Measurements from ENCODE around the gene TRIM7. TPM values are rescaled to one million over a fixed set of nuclear protein-coding genes. Genes with fewer than 3 reads are reported as not detected.

Gene TRIM7
- total RNA-seq, 1 experiment from 2014 or later = 30.2 TPM

DNA sequence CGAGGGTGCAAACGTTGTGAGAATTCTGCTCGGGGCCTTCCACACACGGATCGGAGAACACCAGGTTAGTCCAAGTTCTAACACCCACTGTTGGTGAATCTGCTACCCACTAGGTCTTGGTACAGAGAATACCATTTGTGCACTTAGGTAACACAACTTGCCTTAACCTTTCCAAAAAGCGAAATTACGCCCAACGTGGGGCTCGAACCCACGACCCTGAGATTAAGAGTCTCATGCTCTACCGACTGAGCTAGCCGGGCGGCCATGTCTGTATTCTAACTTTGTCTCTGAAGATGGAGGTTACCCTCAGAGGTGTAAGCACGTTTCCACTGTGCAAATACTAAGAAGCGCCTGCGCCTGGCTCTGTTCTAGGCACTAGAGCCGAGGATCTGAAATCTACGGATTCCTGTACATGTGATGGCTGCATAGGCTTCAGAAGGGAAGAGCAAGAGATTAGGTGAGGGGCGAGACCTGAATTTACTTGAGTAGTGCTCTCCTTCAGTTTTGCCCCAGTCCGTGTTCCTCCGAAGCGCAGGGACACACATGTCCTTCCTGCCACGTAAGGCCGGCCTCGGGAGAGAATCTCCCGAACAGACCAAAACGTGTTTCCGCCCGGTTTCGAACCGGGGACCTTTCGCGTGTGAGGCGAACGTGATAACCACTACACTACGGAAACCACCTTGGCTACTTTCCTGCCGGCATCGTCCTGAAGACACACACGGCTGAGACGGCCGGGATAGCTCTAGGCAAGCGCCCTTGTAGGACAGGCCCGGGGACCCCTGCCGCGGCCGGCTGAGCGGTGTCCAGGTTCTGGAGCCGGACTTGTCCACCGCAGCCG is 17.0 kb upstream of the TRIM7 start:
- H3K9me3 ChIP-seq (ENCODE audit: control insufficient read depth in 1 of 2, insufficient read depth in 1 of 2, low read depth in 1 of 2, low read length in 2 of 2) = no peaks in the 10 kb centered on the region
- H3K4me2 ChIP-seq (ENCODE audit: low read length) = peak overlapping the region; percentile 100
- H2AFZ ChIP-seq (ENCODE audit: low read depth, low read length, poor library complexity, severe bottlenecking) = peak overlapping the region; percentile 79
- peaks cover 3 to 4% of the 10 kb centered on the region in 2 experiments; a peak in 2 of 4 replicates for H3K36me3 ChIP-seq (ENCODE audit: control insufficient read depth in 1 of 2, insufficient read depth in 2 of 2, low read length in 2 of 2)
- BruUV-seq (replicated peaks) = no TSS peak
- POLR2A ChIA-PET = interaction anchor here (0.6 to 2.8 kb wide), 8 partner anchors 15 to 48 kb away, joined by 3 to 22 read pairs (median 4); partner anchors contain the start of gene TRIM7
- H3K4me1 ChIP-seq (ENCODE audit: control insufficient read depth in 1 of 2, insufficient read depth in 2 of 2, low read length in 2 of 2) = peaks cover 22 to 49% of the 10 kb centered on the region in 2 experiments
- TF ChIP-seq YY1 (IDR thresholded peaks at IDR 0.05; ENCODE audit: extremely low read depth, insufficient replicate concordance, low read depth, low read length) = peak; percentile 87
- peak; percentile 35; the same call in 1 of the 2 replicates for TF ChIP-seq ZFX (IDR thresholded peaks at IDR 0.05)
- TF ChIP-seq, protein P1, sequence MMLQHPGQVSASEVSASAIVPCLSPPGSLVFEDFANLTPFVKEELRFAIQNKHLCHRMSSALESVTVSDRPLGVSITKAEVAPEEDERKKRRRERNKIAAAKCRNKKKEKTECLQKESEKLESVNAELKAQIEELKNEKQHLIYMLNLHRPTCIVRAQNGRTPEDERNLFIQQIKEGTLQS (IDR thresholded peaks at IDR 0.05) = no peak
- TF ChIP-seq, protein P2, sequence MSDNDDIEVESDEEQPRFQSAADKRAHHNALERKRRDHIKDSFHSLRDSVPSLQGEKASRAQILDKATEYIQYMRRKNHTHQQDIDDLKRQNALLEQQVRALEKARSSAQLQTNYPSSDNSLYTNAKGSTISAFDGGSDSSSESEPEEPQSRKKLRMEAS (IDR thresholded peaks at IDR 0.05) = no peak
- peak; percentile 52 for TF ChIP-seq POLR2AphosphoS5 (IDR thresholded peaks at IDR 0.05; ENCODE audit: low read depth, low read length)
- H3K79me2 ChIP-seq (ENCODE audit: insufficient read depth, low read length) = peaks cover 32% of the 10 kb centered on the region
- CTCF ChIA-PET = no interaction called here
- H3K9ac ChIP-seq (ENCODE audit: low read length) = peak overlapping the region; percentile 88
- DNase-seq (ENCODE audit: low read depth, low spot score) (peak; percentile 93), ATAC-seq (peak; percentile 60)
- H3K4me3 ChIP-seq (replicated peaks in 1 of 2; ENCODE audit: low read depth in 1 of 2, low read length in 2 of 2) = peak overlapping the region; percentile 94 to 100
- H4K20me1 ChIP-seq (ENCODE audit: insufficient read depth) = no peaks in the 10 kb centered on the region
- no peaks in the 10 kb centered on the region for H3K9me2 ChIP-seq (ENCODE audit: insufficient read depth)
- intact Hi-C loops (cut with micrococcal nuclease) = loop anchor here (1.0 to 5.0 kb wide), 3 partner anchors 15 to 50 kb away; no protein-coding TSS in a partner anchor
- RAD21 ChIA-PET (ENCODE audit: low non-redundant PET in 1 of 2, low total read pairs in 2 of 2, uncharacterized antibody in 2 of 2, unreplicated experiment in 2 of 2) = interaction anchor here in 1 of 2 experiments (0.5 kb wide), 1 partner anchor 1012 kb away, joined by 4 read pairs; no protein-coding TSS in a partner anchor
- peak overlapping the region; percentile 92 for H3K27ac ChIP-seq (ENCODE audit: low read depth, low read length)
- no peaks in the 10 kb centered on the region for H3K27me3 ChIP-seq (ENCODE audit: insufficient read depth, low read length)

Data from HCT116 (cell line).